DMS153 (cell line): Measurements from ENCODE around the gene CDK5R2.

Source experiments
- DNase-seq: peaks from one replicate; lab custom pipeline; 2025; lab: John Stamatoyannopoulos, UW

Gene CDK5R2

DNA sequence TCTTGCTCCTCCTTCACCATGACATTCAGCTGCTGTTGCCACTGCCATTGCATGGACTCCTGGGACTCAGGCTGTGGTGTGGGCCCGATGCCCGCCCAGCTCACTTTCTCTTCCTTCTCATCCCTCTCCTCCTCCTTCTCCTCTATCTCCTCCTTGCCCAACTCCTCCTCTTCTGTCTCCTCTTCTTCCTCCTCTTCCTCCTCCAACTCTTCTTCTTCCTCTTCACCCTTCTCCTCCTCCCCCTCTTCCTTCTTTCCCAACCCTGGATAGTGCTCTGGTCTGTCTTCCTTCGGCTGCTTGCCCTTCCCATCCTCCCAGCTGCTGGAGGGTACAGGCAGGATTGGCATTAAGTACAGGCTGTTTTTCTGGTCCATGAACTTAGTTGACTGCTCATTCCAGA, 44.5 kb downstream of the CDK5R2 start:
- no peak for DNase-seq

DNA sequence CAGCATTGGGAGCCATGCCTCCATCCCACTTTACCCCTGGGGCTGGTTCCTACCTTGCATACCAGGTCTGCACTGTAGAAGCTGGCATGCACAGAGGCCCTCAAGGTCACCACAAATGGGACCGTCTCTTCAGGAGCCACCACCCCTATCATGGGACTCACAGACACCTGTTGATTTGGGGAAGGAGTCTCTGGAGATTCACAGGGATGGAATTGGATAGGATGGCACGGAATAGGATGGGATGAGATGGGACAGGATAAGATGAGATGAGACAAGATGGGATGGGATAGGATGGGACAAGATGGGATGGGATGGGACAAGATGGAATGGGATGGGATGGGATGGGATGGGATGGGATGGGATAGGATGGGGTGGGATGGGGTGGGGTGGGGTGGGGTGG, 49.8 kb downstream of the CDK5R2 start:
- DNase-seq, result no peak

DNA sequence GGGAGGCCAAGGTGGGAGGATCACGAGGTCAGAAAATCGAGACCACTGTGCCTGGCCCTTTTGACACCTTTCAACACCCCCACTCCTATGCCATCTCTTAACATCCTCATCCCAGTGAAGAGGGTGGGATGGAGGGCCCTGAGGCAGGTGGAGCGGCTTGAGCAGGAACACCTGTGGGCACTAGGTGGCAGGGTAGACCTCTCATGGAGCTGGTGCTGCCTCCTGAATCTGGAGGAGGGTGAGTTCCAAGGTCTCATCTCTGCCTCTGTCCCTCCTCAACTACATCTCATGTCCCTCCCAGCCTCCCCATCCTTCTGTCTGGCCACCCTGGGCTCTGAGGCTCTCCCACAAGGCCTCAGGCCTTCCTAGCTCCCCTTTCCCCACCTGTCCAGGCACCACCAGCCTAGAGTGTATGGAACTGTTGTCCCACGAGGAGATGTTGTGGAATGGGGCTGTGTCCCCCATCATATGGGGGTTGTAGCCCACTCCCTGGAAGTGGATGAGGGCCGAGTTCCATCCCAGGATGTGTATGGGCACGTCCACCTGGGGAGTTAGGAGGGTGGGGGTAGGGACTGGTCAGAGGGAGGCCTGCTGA, 50.8 kb downstream of the CDK5R2 start:
- DNase-seq, result no peak

DNA sequence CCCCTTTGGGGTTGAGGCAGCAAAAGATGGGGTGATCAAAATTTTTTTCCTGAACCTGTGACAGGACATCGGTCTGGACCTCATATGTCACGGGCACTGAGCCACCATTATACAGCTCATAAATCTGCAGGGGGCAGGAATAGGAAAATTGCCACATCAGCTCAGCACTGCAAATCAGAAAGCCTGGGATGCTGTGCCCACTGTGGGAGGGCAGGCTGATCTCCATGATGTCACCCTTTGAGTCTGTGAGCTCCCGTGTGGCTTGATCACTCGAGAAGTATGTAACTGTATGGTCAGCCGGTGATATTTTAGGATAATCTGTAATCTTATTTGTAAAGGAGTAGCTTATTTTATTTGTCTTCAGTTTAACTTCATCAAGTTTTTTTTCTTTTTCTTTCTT, 51.4 kb downstream of the CDK5R2 start:
- no peak for DNase-seq
